OCI-LY3 (cell line): Measurements from ENCODE around the gene KCTD2.
A peak's percentile ranks its signal among the peaks of the same experiment; 100 is the strongest.
"Not testable (repeated sequence)": the region's sequence is repeated elsewhere in the genome, so short reads cannot be mapped to it uniquely, and the experiment has no call there.

ENCODE experiments used
- H2AFZ ChIP-seq: fragments of 200-600, 300-600 bp; shearing (Covaris generic); 2 replicates; pipeline ENCODE4 v1.6.0; 2014; ENCODE audit warnings: antibody characterized with exemption, low read depth, low read length
- H3K27ac ChIP-seq: fragments of 200-600, 300-600 bp; sonication (generic); 2 replicates; pipeline ENCODE4 v1.5.1; 2014; ENCODE audit warnings: mild to moderate bottlenecking, low read length, moderate library complexity, mixed read lengths
- H3K27me3 ChIP-seq: fragments of 200-600, 300-600 bp; sonication (generic); 2 replicates; pipeline ENCODE4 v1.6.1; 2014; ENCODE audit warnings: low read depth, low read length, mixed read lengths
- H3K36me3 ChIP-seq: fragments of 200-600, 300-600 bp; sonication (generic); replicated peaks from 2 replicates; pipeline ENCODE3; 2014; ENCODE audit warnings: low read depth, low read length, mixed read lengths
- H3K4me1 ChIP-seq: fragments of 300-600, 200-600 bp; sonication (generic); 2 replicates; pipeline ENCODE4 v1.6.1; 2014; ENCODE audit warnings: low read length, mixed read lengths
- H3K4me2 ChIP-seq: fragments of 200-600, 300-600 bp; sonication (generic); 2 replicates; pipeline ENCODE4 v1.6.1; 2014; ENCODE audit warnings: low read length, mixed read lengths
- H3K4me3 ChIP-seq: fragments of 300-600, 200-600 bp; sonication (generic); 2 replicates; pipeline ENCODE4 v1.5.1; 2014; ENCODE audit warnings: antibody characterized with exemption, mild to moderate bottlenecking, low read length, moderate library complexity
- H3K79me2 ChIP-seq: fragments of 300-600, 200-600 bp; shearing (Covaris generic); 2 replicates; pipeline ENCODE4 v1.6.1; 2014; ENCODE audit warnings: mild to moderate bottlenecking, low read length, mixed read lengths
- H3K9ac ChIP-seq: fragments of 300-600, 200-600 bp; shearing (Covaris generic); 2 replicates; pipeline ENCODE4 v1.6.0; 2014; ENCODE audit warnings: mild to moderate bottlenecking, low read length, moderate library complexity
- H3K9me3 ChIP-seq: fragments of 200-600, 300-600 bp; shearing (Covaris generic); 2 replicates; pipeline ENCODE4 v1.6.1; 2014; ENCODE audit warnings: low read length, mixed read lengths; ENCODE audit not compliant: insufficient read depth
- H4K20me1 ChIP-seq: fragments of 200-600, 300-600 bp; sonication (generic); 2 replicates; pipeline ENCODE4 v1.6.1; 2016; ENCODE audit warnings: low read length, mixed read lengths; ENCODE audit not compliant: insufficient read depth
- CTCF ChIP-seq: fragments of 200-600, 300-600 bp; sonication (generic); IDR thresholded peaks from 2 replicates; pipeline ENCODE4 v1.5.1; 2014; ENCODE audit warnings: antibody characterized with exemption, low read length, low read depth
- EZH2phosphoT487 ChIP-seq: fragments of 200-600 bp; shearing (Covaris generic); IDR thresholded peaks from 2 replicates; pipeline ENCODE4 v1.6.1; 2018; ENCODE audit warnings: antibody characterized with exemption, mixed run types, low read depth

Gene KCTD2

GRCh38 chr17:75024686-75025397 lies 22.2 kb upstream of the KCTD2 start:
- no peaks in the 10 kb centered on the region for H3K9me3 ChIP-seq
- H3K27ac ChIP-seq = no peak overlapping the region
- H3K4me3 ChIP-seq = no peak overlapping the region
- H3K4me2 ChIP-seq = no peak overlapping the region
- H4K20me1 ChIP-seq = no peaks in the 10 kb centered on the region
- TF ChIP-seq CTCF = no peak
- no peak for TF ChIP-seq EZH2phosphoT487
- no peaks in the 10 kb centered on the region for H3K4me1 ChIP-seq
- H3K9ac ChIP-seq = no peak overlapping the region
- H3K27me3 ChIP-seq = no peaks in the 10 kb centered on the region
- H3K79me2 ChIP-seq = no peaks in the 10 kb centered on the region
- no peak overlapping the region for H2AFZ ChIP-seq
- peaks cover 19% of the 10 kb centered on the region for H3K36me3 ChIP-seq

- not testable (repeated sequence) for H2AFZ ChIP-seq, H3K9ac ChIP-seq, H4K20me1 ChIP-seq, H3K4me1 ChIP-seq, H3K9me3 ChIP-seq, H3K27ac ChIP-seq, H3K79me2 ChIP-seq, H3K4me2 ChIP-seq, H3K27me3 ChIP-seq, H3K4me3 ChIP-seq
- H3K36me3 ChIP-seq = peaks cover 18% of the 10 kb centered on the region
Measured at GRCh38 chr17:75025398-75025734, 21.7 kb upstream of the KCTD2 start.

- H3K4me1 ChIP-seq, H3K9me3 ChIP-seq, H4K20me1 ChIP-seq, H3K4me2 ChIP-seq, H3K4me3 ChIP-seq, H2AFZ ChIP-seq, H3K36me3 ChIP-seq, H3K27ac ChIP-seq, H3K9ac ChIP-seq, H3K27me3 ChIP-seq, H3K79me2 ChIP-seq: not testable (repeated sequence)
Measured at GRCh38 chr17:75026650-75027049, 20.4 kb upstream of the KCTD2 start.

- H3K4me2 ChIP-seq = no peak overlapping the region
- H3K9ac ChIP-seq = no peak overlapping the region
- no peaks in the 10 kb centered on the region for H3K27me3 ChIP-seq
- H3K27ac ChIP-seq = no peak overlapping the region
- H2AFZ ChIP-seq = no peak overlapping the region
- H3K36me3 ChIP-seq = no peaks in the 10 kb centered on the region
- peaks cover 4% of the 10 kb centered on the region for H3K4me1 ChIP-seq
- TF ChIP-seq CTCF (no peak), EZH2phosphoT487 (no peak)
- H3K4me3 ChIP-seq = no peak overlapping the region
- peaks cover 4% of the 10 kb centered on the region; the same call in 1 of the 2 replicates for H3K9me3 ChIP-seq
- H3K79me2 ChIP-seq = no peaks in the 10 kb centered on the region
- H4K20me1 ChIP-seq = no peaks in the 10 kb centered on the region
Measured at GRCh38 chr17:75030161-75030560, 16.9 kb upstream of the KCTD2 start.

GRCh38 chr17:75031972-75032719 lies 14.9 kb upstream of the KCTD2 start:
- H3K9me3 ChIP-seq = peaks cover 4% of the 10 kb centered on the region; the same call in 1 of the 2 replicates
- H3K36me3 ChIP-seq = no peaks in the 10 kb centered on the region
- TF ChIP-seq CTCF (no peak), EZH2phosphoT487 (no peak)
- no peaks in the 10 kb centered on the region for H3K27me3 ChIP-seq
- no peaks in the 10 kb centered on the region for H3K79me2 ChIP-seq
- H3K4me1 ChIP-seq = peaks cover 7% of the 10 kb centered on the region
- no peak overlapping the region for H3K9ac ChIP-seq
- no peak overlapping the region for H3K27ac ChIP-seq
- H3K4me3 ChIP-seq = peak overlapping the region; percentile 97
- H3K4me2 ChIP-seq = peak overlapping the region; percentile 98
- H2AFZ ChIP-seq = peak overlapping the region; percentile 66
- no peaks in the 10 kb centered on the region for H4K20me1 ChIP-seq
